ENCODE data around the gene ARID5B. TPM values are rescaled to one million over a fixed set of nuclear protein-coding genes. Genes with fewer than 3 reads are reported as not detected.

The ARID5B gene
- polyA plus RNA-seq, 3 donors = 1.00 to 2.5 (median 1.5) TPM

- Histone ChIP-seq H3K4me1 (ENCODE audit: control insufficient read depth in 1 of 2, insufficient read depth in 2 of 2, low read length in 2 of 2) (no peaks in the 10 kb centered on the region), H3K9ac (ENCODE audit: insufficient read depth, low read length, poor library complexity, severe bottlenecking) (no peak overlapping the region), H3K27me3 (ENCODE audit: control insufficient read depth in 2 of 2, insufficient read depth in 2 of 2, low read length in 2 of 2) (no peaks in the 10 kb centered on the region), H2AFZ (ENCODE audit: insufficient read depth, low read depth, low read length, poor library complexity, severe bottlenecking) (no peak overlapping the region), H3K79me2 (ENCODE audit: insufficient read depth, low read length) (no peaks in the 10 kb centered on the region), H3K4me2 (replicated peaks; ENCODE audit: extremely low read depth, low read length, poor library complexity, severe bottlenecking) (no peak overlapping the region), H4K20me1 (ENCODE audit: insufficient read depth, low read length) (no peaks in the 10 kb centered on the region), H3K27ac (ENCODE audit: low read depth in 1 of 2, low read length in 2 of 2) (no peak overlapping the region), H3K36me3 (replicated peaks in 1 of 2; ENCODE audit: control insufficient read depth in 1 of 2, insufficient read depth in 2 of 2, low read length in 2 of 2) (no peaks in the 10 kb centered on the region), H3K4me3 (replicated peaks in 1 of 3; ENCODE audit: low read depth in 2 of 3, low read length in 3 of 3) (no peak overlapping the region), H3K9me3 (replicated peaks in 1 of 2; ENCODE audit: control insufficient read depth in 1 of 2, insufficient read depth in 1 of 2, low read length in 2 of 2) (no peaks in the 10 kb centered on the region)
- no peak overlapping the region for H3K4me3 Mint-ChIP-seq
- no peaks in the 10 kb centered on the region for H3K4me1 Mint-ChIP-seq
- peaks cover 0 to 2% (median 0%) of the 10 kb centered on the region in 7 donors for H3K9me3 Mint-ChIP-seq
- intact Hi-C loops (cut with micrococcal nuclease) = no loop called here
- DNase-seq = peak in 1 of 3 donors; percentile 9
- H3K27ac Mint-ChIP-seq = no peak overlapping the region
- H3K27me3 Mint-ChIP-seq (ENCODE audit: low read depth in 3 of 3) = no peaks in the 10 kb centered on the region
- no peaks in the 10 kb centered on the region for H3K36me3 Mint-ChIP-seq
- TF ChIP-seq, protein P1, sequence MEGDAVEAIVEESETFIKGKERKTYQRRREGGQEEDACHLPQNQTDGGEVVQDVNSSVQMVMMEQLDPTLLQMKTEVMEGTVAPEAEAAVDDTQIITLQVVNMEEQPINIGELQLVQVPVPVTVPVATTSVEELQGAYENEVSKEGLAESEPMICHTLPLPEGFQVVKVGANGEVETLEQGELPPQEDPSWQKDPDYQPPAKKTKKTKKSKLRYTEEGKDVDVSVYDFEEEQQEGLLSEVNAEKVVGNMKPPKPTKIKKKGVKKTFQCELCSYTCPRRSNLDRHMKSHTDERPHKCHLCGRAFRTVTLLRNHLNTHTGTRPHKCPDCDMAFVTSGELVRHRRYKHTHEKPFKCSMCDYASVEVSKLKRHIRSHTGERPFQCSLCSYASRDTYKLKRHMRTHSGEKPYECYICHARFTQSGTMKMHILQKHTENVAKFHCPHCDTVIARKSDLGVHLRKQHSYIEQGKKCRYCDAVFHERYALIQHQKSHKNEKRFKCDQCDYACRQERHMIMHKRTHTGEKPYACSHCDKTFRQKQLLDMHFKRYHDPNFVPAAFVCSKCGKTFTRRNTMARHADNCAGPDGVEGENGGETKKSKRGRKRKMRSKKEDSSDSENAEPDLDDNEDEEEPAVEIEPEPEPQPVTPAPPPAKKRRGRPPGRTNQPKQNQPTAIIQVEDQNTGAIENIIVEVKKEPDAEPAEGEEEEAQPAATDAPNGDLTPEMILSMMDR (IDR thresholded peaks at IDR 0.05) = no peak
- 100% methylated on average over 1 of the region's 1 CpG for WGBS (ENCODE audit: insufficient coverage)
Measured at GRCh38 chr10:61888744-61889143, 12.8 kb upstream of the ARID5B start.

DNA sequence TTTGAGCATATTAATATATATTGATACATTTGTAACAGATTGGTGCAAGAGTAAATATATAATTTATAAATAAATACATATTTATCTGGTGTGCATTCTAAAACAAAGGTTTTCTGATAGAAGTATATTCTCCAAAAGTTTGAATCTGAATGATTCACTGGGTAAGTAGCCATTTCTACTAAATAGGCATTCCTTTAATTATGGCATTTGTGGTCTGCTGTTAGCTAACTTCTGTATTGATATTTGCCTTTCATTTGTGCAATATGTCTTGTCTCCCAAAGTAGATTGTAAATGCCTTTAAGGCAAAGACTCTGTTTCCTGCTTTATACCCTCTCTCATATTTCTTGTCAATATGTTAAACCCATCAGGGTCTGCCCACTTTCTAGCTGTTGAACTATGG, 11.1 kb upstream of the ARID5B start:
- H4K20me1 ChIP-seq (ENCODE audit: insufficient read depth, low read length) = no peaks in the 10 kb centered on the region
- intact Hi-C loops (cut with micrococcal nuclease) = loop anchor here in 1 of 2 donors (10.0 kb wide), 1 partner anchor 364 kb away; no protein-coding TSS in a partner anchor
- no peak overlapping the region for H2AFZ ChIP-seq (ENCODE audit: insufficient read depth, low read depth, low read length, poor library complexity, severe bottlenecking)

More for the DNA sequence above, 11.1 kb upstream of the ARID5B start:
- Mint-ChIP-seq H3K27me3 (ENCODE audit: low read depth in 3 of 3) (no peaks in the 10 kb centered on the region), H3K36me3 (no peaks in the 10 kb centered on the region), H3K9me3 (no peaks in the 10 kb centered on the region), H3K27ac (no peak overlapping the region), H3K4me3 (no peak overlapping the region), H3K4me1 (no peaks in the 10 kb centered on the region)
- Histone ChIP-seq H3K9me3 (replicated peaks in 1 of 2; ENCODE audit: control insufficient read depth in 1 of 2, insufficient read depth in 1 of 2, low read length in 2 of 2) (no peaks in the 10 kb centered on the region), H3K27me3 (ENCODE audit: control insufficient read depth in 2 of 2, insufficient read depth in 2 of 2, low read length in 2 of 2) (no peaks in the 10 kb centered on the region), H3K27ac (ENCODE audit: low read depth in 1 of 2, low read length in 2 of 2) (no peak overlapping the region), H3K36me3 (replicated peaks in 1 of 2; ENCODE audit: control insufficient read depth in 1 of 2, insufficient read depth in 2 of 2, low read length in 2 of 2) (no peaks in the 10 kb centered on the region), H3K4me3 (replicated peaks in 1 of 3; ENCODE audit: low read depth in 2 of 3, low read length in 3 of 3) (no peak overlapping the region), H3K4me1 (ENCODE audit: control insufficient read depth in 1 of 2, insufficient read depth in 2 of 2, low read length in 2 of 2) (no peaks in the 10 kb centered on the region), H3K4me2 (replicated peaks; ENCODE audit: extremely low read depth, low read length, poor library complexity, severe bottlenecking) (no peak overlapping the region), H3K9ac (ENCODE audit: insufficient read depth, low read length, poor library complexity, severe bottlenecking) (no peak overlapping the region), H3K79me2 (ENCODE audit: insufficient read depth, low read length) (no peaks in the 10 kb centered on the region)
- TF ChIP-seq, protein P1 (IDR thresholded peaks at IDR 0.05) = no peak
- no peak for DNase-seq
